Body of pancreas (tissue), 4 donors: ENCODE data around the gene FARS2. TPM values are rescaled to one million over a fixed set of nuclear protein-coding genes. Genes with fewer than 3 reads are reported as not detected.

Experiments used
- ATAC-seq: fragments of 150-250 bp; one replicate; pipeline ENCODE4 v1.9.1; 2016
- DNase-seq, 4 donors: peaks; one replicate each; pipeline ENCODE4 v3.0.0-alpha.2; 2019
- H3K27ac ChIP-seq, 4 donors: fragments of 200-600 bp; sonication (generic); 1 replicate in 3 of 4; 2 replicates in 1 of 4; pipeline versions ENCODE4 v1.5.1 to v1.6.1; 2016 to 2019; ENCODE audit warnings: mild to moderate bottlenecking in 1 of 4, mixed read lengths in 1 of 4, moderate library complexity in 1 of 4
- H3K27me3 ChIP-seq, 2 donors: fragments of 200-600 bp; sonication (generic); one replicate each; pipeline ENCODE4 v1.6.0; 2016; ENCODE audit warnings: mild to moderate bottlenecking in 1 of 2
- H3K36me3 ChIP-seq, 2 donors: fragments of 200-600 bp; sonication (generic); replicated peaks in 1 of 2; 2 replicates each; pipeline ENCODE4 v1.5.1; 2016; ENCODE audit warnings: low read depth in 2 of 2; ENCODE audit not compliant: insufficient read depth in 1 of 2
- H3K4me1 ChIP-seq: fragments of 200-600 bp; sonication (generic); one replicate; pipeline ENCODE4 v1.6.0; 2016
- H3K4me3 ChIP-seq, 2 donors: fragments of 200-600 bp; sonication (generic); 1 replicate in 1 of 2; 2 replicates in 1 of 2; pipeline ENCODE4 v1.5.1; 2016 to 2019
- H3K9me3 ChIP-seq, 3 donors: fragments of 200-600 bp; sonication (generic); 1 replicate in 2 of 3; 2 replicates in 1 of 3; pipeline ENCODE4 v1.5.1; 2016
- POLR2A ChIP-seq, 3 donors: fragments of 450-650 bp; IDR thresholded peaks; one replicate each; pipeline ENCODE4 v1.6.1; 2016; ENCODE audit warnings: antibody characterized with exemption in 3 of 3, mild to moderate bottlenecking in 2 of 3
- WGBS, 2 donors: methylation state at CpG; one replicate each; pipeline ENCODE4 v1.1.5; 2017; 5-methylcytosine and 5-hydroxymethylcytosine counted together
- intact Hi-C: fragments of 100-400 bp; cut with DNase I; formaldehyde crosslinking; loops from one replicate; pipeline ENCODE4 v1.15.1; 2023
- total RNA-seq, 2 donors: library from RNA; depleted of rRNA; stranded (reverse); fragments of >200 nt; gene quantifications; one replicate each; pipeline ENCODE4 v1.1.0, GENCODE V29; 2016
- TF ChIP-seq, protein P1 (sequence below), 7 experiments: fragments of 450-650 bp in 4 of 7; fragments of 200-600 bp in 3 of 7; sonication (generic) in 3 of 7; IDR thresholded peaks; one replicate each; pipeline ENCODE4 v1.5.1; 2016 to 2019; ENCODE audit warnings: antibody characterized with exemption in 7 of 7

The FARS2 gene
- total RNA-seq, 2 donors from 2014 or later = 6.5 to 9.6 TPM

DNA sequence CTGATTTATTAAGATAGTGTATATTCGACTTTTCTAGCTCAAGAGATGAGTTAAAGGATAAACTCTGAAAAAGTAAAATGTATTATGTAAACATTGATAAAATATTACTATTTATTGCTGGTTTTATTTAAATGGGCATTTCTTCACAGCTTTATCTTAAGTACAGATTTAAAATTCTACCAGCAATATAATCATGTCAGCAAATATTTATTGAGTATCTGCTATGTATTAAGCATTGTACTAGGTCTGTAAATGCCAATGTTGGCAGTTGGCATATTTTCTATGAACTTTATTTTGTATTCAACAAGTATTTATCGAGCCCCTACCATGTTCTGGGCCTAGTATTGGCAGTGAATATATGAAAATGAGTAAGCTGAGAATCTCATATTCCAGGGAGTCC is 231.0 kb downstream of the FARS2 start:
- no peak overlapping the region for H3K27ac ChIP-seq
- DNase-seq = no peak
- no peak for ATAC-seq
- no peaks in the 10 kb centered on the region for H3K36me3 ChIP-seq
- H3K9me3 ChIP-seq = no peaks in the 10 kb centered on the region
- 64 to 68% methylated on average over 2 of the region's 2 CpGs for WGBS, 2 donors
- no peak overlapping the region for H3K4me3 ChIP-seq
- no peaks in the 10 kb centered on the region for H3K4me1 ChIP-seq
- intact Hi-C loops = no loop called here
- no peaks in the 10 kb centered on the region for H3K27me3 ChIP-seq
- TF ChIP-seq, protein P1, sequence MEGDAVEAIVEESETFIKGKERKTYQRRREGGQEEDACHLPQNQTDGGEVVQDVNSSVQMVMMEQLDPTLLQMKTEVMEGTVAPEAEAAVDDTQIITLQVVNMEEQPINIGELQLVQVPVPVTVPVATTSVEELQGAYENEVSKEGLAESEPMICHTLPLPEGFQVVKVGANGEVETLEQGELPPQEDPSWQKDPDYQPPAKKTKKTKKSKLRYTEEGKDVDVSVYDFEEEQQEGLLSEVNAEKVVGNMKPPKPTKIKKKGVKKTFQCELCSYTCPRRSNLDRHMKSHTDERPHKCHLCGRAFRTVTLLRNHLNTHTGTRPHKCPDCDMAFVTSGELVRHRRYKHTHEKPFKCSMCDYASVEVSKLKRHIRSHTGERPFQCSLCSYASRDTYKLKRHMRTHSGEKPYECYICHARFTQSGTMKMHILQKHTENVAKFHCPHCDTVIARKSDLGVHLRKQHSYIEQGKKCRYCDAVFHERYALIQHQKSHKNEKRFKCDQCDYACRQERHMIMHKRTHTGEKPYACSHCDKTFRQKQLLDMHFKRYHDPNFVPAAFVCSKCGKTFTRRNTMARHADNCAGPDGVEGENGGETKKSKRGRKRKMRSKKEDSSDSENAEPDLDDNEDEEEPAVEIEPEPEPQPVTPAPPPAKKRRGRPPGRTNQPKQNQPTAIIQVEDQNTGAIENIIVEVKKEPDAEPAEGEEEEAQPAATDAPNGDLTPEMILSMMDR (IDR thresholded peaks at IDR 0.05) = no peak
- no peak for TF ChIP-seq POLR2A (IDR thresholded peaks at IDR 0.05)

DNA sequence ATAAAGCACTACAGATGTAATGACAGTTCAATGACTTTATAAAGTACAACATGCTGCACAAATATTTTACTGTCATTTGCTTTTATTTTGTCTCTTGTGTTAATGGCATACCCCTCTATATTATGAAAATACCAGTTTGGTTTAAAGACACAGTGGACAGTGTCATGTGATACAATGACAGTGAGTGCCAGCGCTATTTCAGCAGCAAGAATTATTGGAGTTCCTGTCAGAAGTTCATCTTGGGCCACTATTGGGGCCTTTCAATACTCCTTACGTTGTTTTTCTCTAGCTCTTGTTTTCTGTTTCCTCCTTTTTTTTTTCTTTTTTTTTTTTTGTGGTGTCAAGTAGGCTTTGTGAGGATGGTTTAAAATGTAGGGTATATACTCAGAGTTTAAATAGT is 232.5 kb downstream of the FARS2 start:
- H3K27ac ChIP-seq = no peak overlapping the region
- ATAC-seq = no peak
- H3K9me3 ChIP-seq = no peaks in the 10 kb centered on the region
- H3K36me3 ChIP-seq = no peaks in the 10 kb centered on the region
- no peak for DNase-seq
- TF ChIP-seq, protein P1 (IDR thresholded peaks at IDR 0.05) = no peak
- TF ChIP-seq POLR2A (IDR thresholded peaks at IDR 0.05) = no peak
- H3K27me3 ChIP-seq = no peaks in the 10 kb centered on the region
- H3K4me3 ChIP-seq = no peak overlapping the region
- WGBS, 2 donors = 86 to 97% methylated on average over 2 of the region's 2 CpGs
- intact Hi-C loops = no loop called here
- no peaks in the 10 kb centered on the region for H3K4me1 ChIP-seq

DNA sequence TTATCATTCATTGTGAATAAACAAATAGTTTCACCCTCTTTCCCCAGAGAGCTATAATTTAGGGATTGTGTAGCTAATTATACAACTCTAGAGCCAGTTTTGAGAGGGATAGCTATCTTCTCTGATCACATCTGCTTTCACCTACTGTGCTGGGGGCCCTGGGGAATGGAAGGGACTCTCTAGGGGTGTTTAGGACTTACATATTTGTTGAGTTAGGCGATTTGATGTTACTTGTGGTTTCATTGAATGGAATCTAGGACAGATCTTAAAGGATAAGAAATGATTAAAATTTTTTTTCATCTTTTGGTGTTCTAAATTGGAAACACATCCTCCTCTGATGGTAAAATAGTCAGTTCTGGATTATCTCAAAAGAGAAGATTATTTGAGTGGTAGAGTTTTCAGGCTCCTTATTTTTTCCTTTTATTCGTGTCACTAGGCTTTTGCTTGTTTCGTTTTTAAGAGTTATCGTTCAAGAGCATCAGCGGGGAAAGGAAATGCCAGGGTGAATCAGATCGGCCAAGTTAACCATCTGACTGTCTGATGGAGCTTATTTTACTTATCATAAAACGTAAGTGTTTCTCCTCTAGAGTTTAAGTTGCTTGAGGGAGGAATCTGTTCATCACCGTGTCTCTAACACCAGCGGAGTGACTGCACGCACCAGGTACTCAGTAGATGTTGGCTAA is 236.7 kb downstream of the FARS2 start:
- intact Hi-C loops = no loop called here
- no peak for ATAC-seq

DNA sequence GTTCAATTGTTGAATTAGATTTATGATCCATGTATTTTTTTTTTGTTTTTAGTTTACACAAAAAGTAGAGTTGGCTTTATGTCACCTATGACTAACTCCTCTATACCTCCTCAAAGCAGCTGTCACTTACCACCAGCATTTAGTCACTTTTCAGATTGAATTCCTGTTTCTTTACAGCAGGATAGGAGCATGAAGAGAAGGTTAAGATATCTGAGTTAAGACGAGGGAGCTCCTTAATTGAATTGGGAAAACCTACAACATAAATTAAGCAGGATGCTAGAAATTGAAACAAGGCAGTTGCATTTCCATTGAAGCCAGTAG is 237.2 kb downstream of the FARS2 start:
- Histone ChIP-seq H3K4me1 (peaks cover 5% of the 10 kb centered on the region), H3K4me3 (no peak overlapping the region), H3K9me3 (no peaks in the 10 kb centered on the region), H3K36me3 (no peaks in the 10 kb centered on the region), H3K27ac (no peak overlapping the region), H3K27me3 (no peaks in the 10 kb centered on the region)
- WGBS, 2 donors = 88 to 90% methylated on average over 1 of the region's 1 CpG
- ATAC-seq (no peak), DNase-seq (no peak)
- intact Hi-C loops = no loop called here
- no peak for TF ChIP-seq POLR2A (IDR thresholded peaks at IDR 0.05)
- TF ChIP-seq, protein P1 (IDR thresholded peaks at IDR 0.05) = no peak

More for the DNA sequence above, 236.7 kb downstream of the FARS2 start:
- Histone ChIP-seq H3K36me3 (no peaks in the 10 kb centered on the region), H3K4me3 (no peak overlapping the region), H3K4me1 (peaks cover 5% of the 10 kb centered on the region), H3K9me3 (no peaks in the 10 kb centered on the region), H3K27ac (no peak overlapping the region), H3K27me3 (no peaks in the 10 kb centered on the region)
- WGBS, 2 donors = 89 to 91% methylated on average over 10 of the region's 10 CpGs
- DNase-seq = no peak
- TF ChIP-seq, protein P1 (IDR thresholded peaks at IDR 0.05) = no peak
- TF ChIP-seq POLR2A (IDR thresholded peaks at IDR 0.05) = no peak

DNA sequence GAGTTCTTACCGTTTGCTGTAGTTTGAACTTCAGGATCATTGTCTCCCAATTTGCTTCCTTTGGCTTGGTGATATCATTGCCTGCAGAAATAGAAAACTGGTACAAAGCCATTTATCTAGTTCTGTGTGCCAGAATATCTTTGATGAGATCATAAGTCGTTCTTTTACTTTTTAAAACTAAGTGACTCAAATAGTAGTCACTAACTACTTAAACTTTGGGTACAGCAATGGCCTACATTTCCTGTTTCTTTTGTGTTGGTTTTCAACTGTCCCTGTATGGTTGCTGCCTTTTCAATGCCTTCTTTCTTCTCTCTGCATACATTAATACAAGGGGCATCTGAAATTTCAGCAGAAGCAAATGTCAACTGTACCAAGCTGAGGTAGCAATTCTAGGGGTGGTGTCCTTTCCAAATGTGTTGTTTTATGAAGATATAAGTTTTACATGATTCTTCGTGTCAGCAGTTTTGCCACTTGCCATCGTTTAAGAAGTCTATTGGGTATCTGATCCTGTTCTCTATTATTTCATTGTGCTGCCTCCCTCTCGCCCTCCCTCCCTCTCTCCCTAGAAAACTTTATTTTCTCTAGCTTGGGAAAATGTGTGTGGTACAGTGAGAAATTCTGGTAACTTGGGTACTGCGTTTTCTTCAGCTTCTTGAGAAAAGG is 238.5 kb downstream of the FARS2 start:
- H3K4me3 ChIP-seq = no peak overlapping the region
- no peak for ATAC-seq
- TF ChIP-seq, protein P1 (IDR thresholded peaks at IDR 0.05) = no peak
- no peak for TF ChIP-seq POLR2A (IDR thresholded peaks at IDR 0.05)
- peaks cover 5% of the 10 kb centered on the region for H3K4me1 ChIP-seq
- H3K27me3 ChIP-seq = no peaks in the 10 kb centered on the region
- H3K9me3 ChIP-seq = no peaks in the 10 kb centered on the region
- whole genome bisulfite sequencing, 2 donors = 86% methylated on average over 6 of the region's 6 CpGs
- no peak overlapping the region for H3K27ac ChIP-seq
- no peak for DNase-seq
- H3K36me3 ChIP-seq = no peaks in the 10 kb centered on the region
- intact Hi-C loops = no loop called here
